Hepatocyte (in vitro differentiated cells): ENCODE data around the gene PCNX3. TPM values are rescaled to one million over a fixed set of nuclear protein-coding genes. Genes with fewer than 3 reads are reported as not detected.
A peak's percentile ranks its signal among the peaks of the same experiment; 100 is the strongest.

Source experiments
- DNase-seq: peaks from one replicate; pipeline ENCODE4 v3.0.0-alpha.2; 2016; ENCODE audit warnings: low spot score
- H2AFZ ChIP-seq: fragments of 200-600 bp; sonication (generic); 2 replicates; pipeline ENCODE4 v1.6.0; 2016; ENCODE audit warnings: antibody characterized with exemption, mild to moderate bottlenecking
- H3K27ac ChIP-seq: fragments of 200-600 bp; sonication (generic); 2 replicates; pipeline ENCODE4 v1.5.1; 2016; ENCODE audit warnings: mild to moderate bottlenecking
- H3K27me3 ChIP-seq: fragments of 200-600 bp; sonication (generic); 2 replicates; pipeline ENCODE4 v1.6.1; 2016
- H3K36me3 ChIP-seq: fragments of 200-600 bp; sonication (generic); replicated peaks from 2 replicates; pipeline ENCODE4 v1.5.1; 2016; ENCODE audit warnings: low read depth; ENCODE audit not compliant: insufficient read depth
- H3K4me1 ChIP-seq: fragments of 200-600 bp; sonication (generic); 2 replicates; pipeline ENCODE4 v1.5.1; 2016; ENCODE audit warnings: mild to moderate bottlenecking, moderate library complexity; ENCODE audit not compliant: insufficient read depth
- H3K4me2 ChIP-seq: fragments of 200-600 bp; sonication (generic); 2 replicates; pipeline ENCODE4 v1.6.0; 2016
- H3K4me3 ChIP-seq: fragments of 200-600 bp; sonication (generic); 2 replicates; pipeline ENCODE4 v1.5.1; 2016; ENCODE audit warnings: mild to moderate bottlenecking
- H3K79me2 ChIP-seq: fragments of 200-600 bp; sonication (generic); 2 replicates; pipeline ENCODE4 v1.6.0; 2017; ENCODE audit warnings: mild to moderate bottlenecking
- H3K9me2 ChIP-seq: fragments of 200-600 bp; sonication (generic); replicated peaks from 2 replicates; pipeline ENCODE4 v1.6.0; 2017; ENCODE audit warnings: mild to moderate bottlenecking; ENCODE audit not compliant: insufficient read depth
- H3K9me3 ChIP-seq: fragments of 200-600 bp; sonication (generic); 2 replicates; pipeline ENCODE4 v1.5.1; 2016; ENCODE audit warnings: low read depth, mild to moderate bottlenecking
- H4K20me1 ChIP-seq: fragments of 200-600 bp; sonication (generic); 2 replicates; pipeline ENCODE4 v1.6.0; 2016; ENCODE audit warnings: mild to moderate bottlenecking; ENCODE audit not compliant: insufficient read depth, poor library complexity, severe bottlenecking
- CTCF ChIP-seq: fragments of 200-600 bp; sonication (generic); IDR thresholded peaks from 2 replicates; pipeline ENCODE4 v1.5.1; 2016; ENCODE audit warnings: antibody characterized with exemption, mild to moderate bottlenecking; ENCODE audit not compliant: poor library complexity
- EZH2 ChIP-seq: fragments of 200-600 bp; sonication (generic); IDR thresholded peaks from 2 replicates; pipeline ENCODE4 v1.6.1; 2016; ENCODE audit warnings: antibody characterized with exemption, mild to moderate bottlenecking, borderline replicate concordance
- EZH2phosphoT487 ChIP-seq: fragments of 200-600 bp; sonication (generic); IDR thresholded peaks from one replicate; pipeline ENCODE4 v1.6.1; 2018; ENCODE audit warnings: antibody characterized with exemption, mild to moderate bottlenecking, low read depth, moderate library complexity; ENCODE audit not compliant: unreplicated experiment, severe bottlenecking
- WGBS: methylation state at CpG from one replicate; pipeline ENCODE4 v1.1.6; 2016; ENCODE audit warnings: low lambda C conversion rate; ENCODE audit errors: missing lambda C conversion rate; 5-methylcytosine and 5-hydroxymethylcytosine counted together
- polyA plus RNA-seq: library from polyadenylated mRNA; unstranded; fragments of >200 nt; fragmentation: Nextera tagmentation; extraction: Ambion mirVana; gene quantifications from 2 replicates; pipeline ENCODE4 v1.2.1, GENCODE V29; 2016
- total RNA-seq: library from RNA; depleted of rRNA; stranded (reverse); fragments of >200 nt; gene quantifications from 2 replicates; pipeline ENCODE4 v1.2.3, GENCODE V29; 2014

Gene PCNX3
- total and polyA plus RNA-seq, 2 experiments from 2014 or later = 20.0 to 27.4 TPM

- Histone ChIP-seq H3K27ac (no peak overlapping the region), H4K20me1 (no peaks in the 10 kb centered on the region), H2AFZ (no peak overlapping the region), H3K79me2 (no peaks in the 10 kb centered on the region), H3K4me3 (no peak overlapping the region), H3K4me1 (no peaks in the 10 kb centered on the region), H3K9me3 (no peaks in the 10 kb centered on the region), H3K27me3 (peaks cover 20% of the 10 kb centered on the region), H3K36me3 (no peaks in the 10 kb centered on the region), H3K9me2 (no peaks in the 10 kb centered on the region), H3K4me2 (no peak overlapping the region)
- no peak for DNase-seq
- TF ChIP-seq EZH2 (no peak), CTCF (no peak), EZH2phosphoT487 (no peak)
- 91% methylated on average over 9 of the region's 10 CpGs for WGBS
Measured at GRCh38 chr11:65583589-65583988, 32.0 kb upstream of the PCNX3 start.

GRCh38 chr11:65584106-65584505, 31.5 kb upstream of the PCNX3 start:
- H3K27ac ChIP-seq = no peak overlapping the region
- H3K4me3 ChIP-seq = no peak overlapping the region
- H4K20me1 ChIP-seq = no peaks in the 10 kb centered on the region
- no peaks in the 10 kb centered on the region for H3K79me2 ChIP-seq
- H2AFZ ChIP-seq = no peak overlapping the region
- WGBS = 82% methylated on average over 8 of the region's 8 CpGs
- no peaks in the 10 kb centered on the region for H3K9me2 ChIP-seq
- TF ChIP-seq EZH2phosphoT487 (no peak), CTCF (no peak), EZH2 (no peak)
- peaks cover 20% of the 10 kb centered on the region for H3K27me3 ChIP-seq
- H3K4me1 ChIP-seq = no peaks in the 10 kb centered on the region
- no peak overlapping the region for H3K4me2 ChIP-seq
- no peaks in the 10 kb centered on the region for H3K36me3 ChIP-seq
- no peaks in the 10 kb centered on the region for H3K9me3 ChIP-seq
- DNase-seq = no peak

GRCh38 chr11:65584723-65585171, 30.8 kb upstream of the PCNX3 start:
- no peaks in the 10 kb centered on the region for H3K9me2 ChIP-seq
- H3K27me3 ChIP-seq = peaks cover 20% of the 10 kb centered on the region
- no peaks in the 10 kb centered on the region for H4K20me1 ChIP-seq
- no peak overlapping the region for H2AFZ ChIP-seq
- H3K4me3 ChIP-seq = no peak overlapping the region
- no peak overlapping the region for H3K27ac ChIP-seq
- H3K4me1 ChIP-seq = no peaks in the 10 kb centered on the region
- TF ChIP-seq EZH2phosphoT487 (no peak), EZH2 (peak; percentile 43), CTCF (no peak)
- 62% methylated on average over 46 of the region's 46 CpGs for WGBS
- peak overlapping the region; percentile 51 for H3K4me2 ChIP-seq
- H3K36me3 ChIP-seq = no peaks in the 10 kb centered on the region
- DNase-seq = no peak
- no peaks in the 10 kb centered on the region for H3K9me3 ChIP-seq
- no peaks in the 10 kb centered on the region for H3K79me2 ChIP-seq
